ENCODE data around the gene C2orf68. TPM values are rescaled to one million over a fixed set of nuclear protein-coding genes. Genes with fewer than 3 reads are reported as not detected.

The C2orf68 gene
- total RNA-seq, 1 donor from 2014 or later: 40.8 TPM

- Mint-ChIP-seq H3K27ac (ENCODE audit: unreplicated experiment) (no peak overlapping the region), H3K4me1 (ENCODE audit: unreplicated experiment) (peaks cover 24% of the 10 kb centered on the region), H3K27me3 (ENCODE audit: unreplicated experiment) (no peaks in the 10 kb centered on the region), H3K9me3 (ENCODE audit: unreplicated experiment) (no peaks in the 10 kb centered on the region), H3K36me3 (ENCODE audit: unreplicated experiment) (peaks cover 51% of the 10 kb centered on the region), H3K4me3 (ENCODE audit: unreplicated experiment) (no peak overlapping the region)
- TF ChIP-seq CTCF (IDR thresholded peaks at IDR 0.05): no peak
- no peak for DNase-seq (ENCODE audit: extremely low spot score, unreplicated experiment)
Measured at GRCh38 chr2:85650456-85650855, 38.6 kb upstream of the C2orf68 start.

GRCh38 chr2:85649201-85650190, 37.6 kb upstream of the C2orf68 start:
- Mint-ChIP-seq H3K4me1 (ENCODE audit: unreplicated experiment) (peaks cover 24% of the 10 kb centered on the region), H3K4me3 (ENCODE audit: unreplicated experiment) (no peak overlapping the region)

GRCh38 chr2:85648619-85649018, 36.8 kb upstream of the C2orf68 start:
- Mint-ChIP-seq H3K36me3 (ENCODE audit: unreplicated experiment) (peaks cover 51% of the 10 kb centered on the region), H3K9me3 (ENCODE audit: unreplicated experiment) (no peaks in the 10 kb centered on the region), H3K4me1 (ENCODE audit: unreplicated experiment) (peaks cover 24% of the 10 kb centered on the region), H3K27me3 (ENCODE audit: unreplicated experiment) (no peaks in the 10 kb centered on the region), H3K27ac (ENCODE audit: unreplicated experiment) (peak overlapping the region; percentile 24), H3K4me3 (ENCODE audit: unreplicated experiment) (no peak overlapping the region)
- TF ChIP-seq CTCF (IDR thresholded peaks at IDR 0.05): peak; percentile 54
- DNase-seq (ENCODE audit: extremely low spot score, unreplicated experiment): no peak

More at GRCh38 chr2:85649201-85650190, 37.6 kb upstream of the C2orf68 start:
- DNase-seq (ENCODE audit: extremely low spot score, unreplicated experiment): no peak
- TF ChIP-seq CTCF (IDR thresholded peaks at IDR 0.05): no peak
- no peaks in the 10 kb centered on the region for H3K27me3 Mint-ChIP-seq (ENCODE audit: unreplicated experiment)
- H3K27ac Mint-ChIP-seq (ENCODE audit: unreplicated experiment): peak overlapping the region; percentile 58
- no peaks in the 10 kb centered on the region for H3K9me3 Mint-ChIP-seq (ENCODE audit: unreplicated experiment)
- H3K36me3 Mint-ChIP-seq (ENCODE audit: unreplicated experiment): peaks cover 51% of the 10 kb centered on the region

- Mint-ChIP-seq H3K36me3 (ENCODE audit: unreplicated experiment) (peaks cover 49% of the 10 kb centered on the region), H3K27ac (ENCODE audit: unreplicated experiment) (peak overlapping the region; percentile 24), H3K4me1 (ENCODE audit: unreplicated experiment) (peaks cover 24% of the 10 kb centered on the region), H3K9me3 (ENCODE audit: unreplicated experiment) (no peaks in the 10 kb centered on the region), H3K4me3 (ENCODE audit: unreplicated experiment) (no peak overlapping the region), H3K27me3 (ENCODE audit: unreplicated experiment) (no peaks in the 10 kb centered on the region)
- DNase-seq (ENCODE audit: extremely low spot score, unreplicated experiment): no peak
- no peak for TF ChIP-seq CTCF (IDR thresholded peaks at IDR 0.05)
Measured at GRCh38 chr2:85647823-85648526, 36.1 kb upstream of the C2orf68 start.

GRCh38 chr2:85646166-85646565, 34.3 kb upstream of the C2orf68 start:
- Mint-ChIP-seq H3K9me3 (ENCODE audit: unreplicated experiment) (no peaks in the 10 kb centered on the region), H3K27me3 (ENCODE audit: unreplicated experiment) (no peaks in the 10 kb centered on the region), H3K27ac (ENCODE audit: unreplicated experiment) (no peak overlapping the region), H3K4me1 (ENCODE audit: unreplicated experiment) (peaks cover 24% of the 10 kb centered on the region), H3K4me3 (ENCODE audit: unreplicated experiment) (no peak overlapping the region), H3K36me3 (ENCODE audit: unreplicated experiment) (peaks cover 58% of the 10 kb centered on the region)
- no peak for TF ChIP-seq CTCF (IDR thresholded peaks at IDR 0.05)
- DNase-seq (ENCODE audit: extremely low spot score, unreplicated experiment): no peak

All from osteocyte (in vitro differentiated cells).